ENCODE data around the gene ETV5.
A peak's percentile ranks its signal among the peaks of the same experiment; 100 is the strongest.

The ETV5 gene

DNA sequence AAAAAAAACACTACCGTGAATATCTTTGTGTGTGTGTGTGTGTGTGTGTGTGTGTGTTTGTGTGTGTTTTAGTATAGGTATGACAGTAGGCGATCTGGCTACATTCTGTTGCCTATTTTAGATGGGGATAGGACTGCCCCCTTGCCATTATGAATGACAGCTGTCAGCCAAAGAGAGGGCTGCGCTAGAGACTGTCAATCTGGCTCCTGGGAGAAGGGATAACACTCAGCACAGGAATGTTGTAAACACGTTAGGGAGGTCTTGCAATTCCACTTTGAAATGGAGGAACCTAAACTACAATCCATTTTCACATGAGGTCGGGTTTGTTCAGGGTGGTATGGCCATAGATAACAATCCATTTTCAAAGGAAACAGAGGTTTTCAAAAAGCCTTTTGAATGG is 14.1 kb upstream of the ETV5 start:
- DNase-seq (ENCODE audit: low spot score), result no peak

DNA sequence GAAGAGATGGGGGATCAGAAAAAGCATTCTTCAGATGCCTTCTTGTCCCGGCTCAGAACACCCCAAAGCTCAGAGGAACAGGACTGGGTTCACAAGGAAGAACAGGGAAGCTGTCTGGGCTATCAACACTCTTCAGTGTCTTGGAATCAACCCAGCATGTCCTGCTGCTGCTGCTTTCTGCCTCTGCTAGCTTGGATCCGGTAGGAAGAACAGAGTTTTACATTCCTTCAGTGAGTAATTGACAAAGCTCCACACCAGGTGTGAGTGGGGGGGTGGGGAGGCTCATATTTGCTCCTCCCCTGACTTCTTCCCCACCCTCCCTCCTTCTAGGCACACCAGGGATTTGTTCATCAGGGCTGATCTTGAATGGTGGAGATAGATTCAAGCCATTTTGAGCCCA is 13.1 kb upstream of the ETV5 start:
- DNase-seq (ENCODE audit: low spot score), result no peak

DNA sequence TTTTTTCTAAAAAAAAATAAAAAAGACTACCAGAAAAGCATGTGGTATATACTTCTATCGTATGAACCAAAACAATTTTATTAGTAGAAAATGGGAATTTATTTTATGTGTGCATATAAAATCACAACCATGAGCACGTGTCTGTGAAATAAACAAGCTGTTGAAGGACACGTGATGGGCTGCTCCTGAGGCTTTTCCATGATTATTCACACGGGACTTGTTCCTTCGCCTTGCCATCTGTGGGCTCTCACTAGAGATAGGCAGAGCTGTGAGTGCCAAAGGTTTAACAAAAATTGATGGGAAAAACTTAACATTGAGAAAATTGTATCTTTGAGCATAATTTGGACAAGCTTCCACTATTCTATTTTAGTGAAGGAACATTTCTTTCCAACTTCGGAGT is 12.4 kb upstream of the ETV5 start:
- no peak for DNase-seq (ENCODE audit: low spot score)

DNA sequence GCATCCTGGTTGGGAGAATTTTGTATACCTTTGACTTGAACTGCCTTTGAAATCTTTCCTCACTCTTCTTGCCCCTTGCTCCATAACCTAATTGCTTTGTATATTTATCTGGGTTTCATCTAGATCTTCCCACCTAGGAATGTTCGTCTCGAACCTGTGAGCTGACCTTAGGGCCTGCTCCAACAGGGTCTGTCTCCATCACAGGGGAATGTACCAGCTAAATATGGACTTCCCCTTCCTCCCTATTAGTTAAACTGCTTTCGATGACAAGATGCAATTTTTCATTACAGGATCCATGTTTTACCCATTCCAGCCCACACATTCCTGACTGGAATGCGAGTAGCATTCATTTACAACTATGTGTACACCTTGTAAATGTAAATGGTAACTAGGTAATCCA is 10.6 kb upstream of the ETV5 start:
- no peak for DNase-seq (ENCODE audit: low spot score)

DNA sequence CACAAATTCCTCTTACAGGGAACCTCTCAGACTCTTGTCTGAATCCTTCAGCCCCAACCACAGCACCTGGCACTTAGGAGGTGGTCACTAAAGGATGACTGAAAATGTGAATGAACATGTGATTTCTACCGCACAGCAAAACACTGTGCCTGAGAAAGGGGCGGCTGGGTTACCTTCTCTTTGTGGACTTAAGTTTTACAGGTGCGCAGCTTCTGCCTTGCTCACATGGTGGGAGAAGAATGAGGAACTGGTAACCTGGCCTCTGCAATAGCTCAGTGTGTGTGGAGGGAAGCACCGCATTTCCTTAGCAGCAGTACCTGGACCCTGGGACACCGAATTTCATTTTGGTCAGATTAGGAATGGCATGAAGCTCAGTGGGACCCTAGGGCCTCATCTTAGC is 9.8 kb upstream of the ETV5 start:
- no peak for DNase-seq (ENCODE audit: low spot score)

DNA sequence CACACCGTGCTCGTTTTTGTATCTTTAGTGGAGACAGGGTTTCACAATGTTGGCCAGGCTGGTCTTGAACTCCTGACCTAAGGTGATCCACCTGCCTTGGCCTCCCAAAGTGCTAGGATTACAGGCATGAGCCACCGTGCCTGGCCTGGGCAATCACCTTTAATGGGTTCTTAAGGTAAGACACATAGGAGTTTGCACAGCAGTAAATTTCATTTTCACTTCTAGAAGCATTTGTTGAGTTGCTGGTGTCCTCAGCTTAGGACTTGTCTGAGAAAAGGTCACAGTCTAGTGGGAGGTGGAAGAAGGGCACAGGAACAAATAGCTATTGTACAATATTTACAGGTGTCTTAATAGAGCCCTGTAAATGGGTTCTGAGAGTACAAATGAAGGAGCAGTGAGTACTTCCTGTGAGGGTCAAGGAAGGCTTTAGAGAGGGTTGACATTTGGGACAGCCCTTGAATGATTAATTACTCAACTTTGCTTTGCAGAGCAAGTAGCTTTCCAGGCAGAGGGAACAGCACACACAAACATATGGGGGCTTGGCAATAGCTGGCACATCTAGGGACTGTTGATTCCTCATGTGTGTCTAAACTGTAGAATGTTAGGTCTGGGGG is 8.7 kb upstream of the ETV5 start:
- DNase-seq (ENCODE audit: low spot score), result no peak

DNA sequence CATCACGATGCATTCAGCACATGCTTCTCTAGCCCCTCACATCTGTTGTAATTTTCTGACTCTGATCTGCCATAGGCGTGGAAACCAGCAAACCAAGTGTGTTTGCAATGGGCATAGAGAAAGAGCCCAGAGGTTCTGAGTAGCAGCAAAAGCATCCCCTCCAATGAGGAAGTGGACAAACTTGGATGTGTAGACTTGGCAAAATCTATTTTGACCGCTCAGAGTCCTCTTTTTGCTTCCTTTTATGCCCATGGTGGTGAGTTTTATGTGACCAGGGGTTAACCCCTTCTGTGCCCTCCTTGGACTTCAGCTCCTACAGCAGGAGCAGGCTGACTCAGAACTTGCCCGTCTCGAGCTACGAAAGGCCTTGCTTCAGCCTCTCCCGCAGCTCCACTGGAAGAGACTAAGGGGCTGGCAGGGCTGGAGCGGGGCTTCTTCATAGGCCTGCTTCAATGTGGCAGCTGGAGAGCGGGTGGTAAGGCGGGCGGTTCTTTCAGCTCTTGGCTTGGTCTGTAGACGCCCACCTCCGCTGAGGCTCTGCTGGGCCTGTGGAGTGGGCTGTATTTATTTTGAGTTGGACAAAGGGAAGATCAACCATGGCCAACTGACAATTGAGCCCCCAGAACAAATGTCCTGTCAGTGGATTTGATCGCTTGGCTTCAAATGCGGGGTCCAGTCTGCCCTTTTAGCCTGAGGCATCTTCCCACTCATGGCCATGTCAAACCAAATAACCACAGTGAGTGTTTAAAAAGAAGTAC is 6.5 kb upstream of the ETV5 start:
- DNase-seq (ENCODE audit: low spot score), result no peak

DNA sequence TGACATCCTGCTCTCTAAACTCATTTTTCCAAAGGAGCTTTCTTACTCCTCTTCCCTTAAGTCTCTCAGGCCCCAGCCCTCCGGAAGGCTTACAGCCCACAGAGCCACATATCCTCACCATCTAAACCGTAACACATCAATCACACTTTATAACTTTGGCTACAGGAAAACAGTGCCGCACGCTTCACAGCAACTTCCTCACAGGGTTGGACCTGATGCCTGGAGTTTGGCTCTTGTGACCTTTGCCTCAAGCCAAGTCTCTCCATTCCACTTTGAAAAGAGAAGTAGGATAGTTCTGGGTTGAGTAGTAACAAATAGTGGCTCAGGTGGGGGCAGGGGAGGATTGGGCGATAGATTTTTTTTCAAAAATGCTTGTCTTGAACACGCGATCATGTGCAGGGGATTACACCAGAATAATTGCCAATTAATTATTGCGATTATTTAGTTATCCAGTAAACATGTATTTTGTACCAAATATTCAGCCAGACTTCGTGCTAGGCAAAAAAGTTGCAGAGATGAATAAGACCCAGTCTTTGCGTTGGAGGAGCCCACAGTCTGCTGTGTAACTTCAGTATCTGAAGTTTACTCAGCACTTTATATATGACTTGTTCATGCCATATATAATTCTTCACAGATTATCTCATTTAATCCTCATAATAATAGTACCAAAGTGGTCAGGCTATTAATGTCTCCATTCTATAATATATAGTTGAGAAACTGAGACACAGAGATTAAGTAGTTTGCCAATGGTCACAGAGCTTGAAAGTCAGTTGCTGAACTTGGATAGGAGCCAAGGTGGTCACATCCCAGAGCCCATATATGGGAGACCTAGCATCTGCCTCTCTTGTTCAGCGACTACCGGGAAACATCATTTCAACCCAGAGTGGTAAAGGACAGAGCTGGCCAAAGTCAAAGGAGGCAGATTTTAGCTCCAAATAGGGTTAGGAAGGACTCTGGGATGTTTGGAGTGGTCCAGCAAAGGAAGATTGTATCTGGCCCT is 2.4 kb upstream of the ETV5 start:
- DNase-seq (ENCODE audit: low spot score), result no peak

DNA sequence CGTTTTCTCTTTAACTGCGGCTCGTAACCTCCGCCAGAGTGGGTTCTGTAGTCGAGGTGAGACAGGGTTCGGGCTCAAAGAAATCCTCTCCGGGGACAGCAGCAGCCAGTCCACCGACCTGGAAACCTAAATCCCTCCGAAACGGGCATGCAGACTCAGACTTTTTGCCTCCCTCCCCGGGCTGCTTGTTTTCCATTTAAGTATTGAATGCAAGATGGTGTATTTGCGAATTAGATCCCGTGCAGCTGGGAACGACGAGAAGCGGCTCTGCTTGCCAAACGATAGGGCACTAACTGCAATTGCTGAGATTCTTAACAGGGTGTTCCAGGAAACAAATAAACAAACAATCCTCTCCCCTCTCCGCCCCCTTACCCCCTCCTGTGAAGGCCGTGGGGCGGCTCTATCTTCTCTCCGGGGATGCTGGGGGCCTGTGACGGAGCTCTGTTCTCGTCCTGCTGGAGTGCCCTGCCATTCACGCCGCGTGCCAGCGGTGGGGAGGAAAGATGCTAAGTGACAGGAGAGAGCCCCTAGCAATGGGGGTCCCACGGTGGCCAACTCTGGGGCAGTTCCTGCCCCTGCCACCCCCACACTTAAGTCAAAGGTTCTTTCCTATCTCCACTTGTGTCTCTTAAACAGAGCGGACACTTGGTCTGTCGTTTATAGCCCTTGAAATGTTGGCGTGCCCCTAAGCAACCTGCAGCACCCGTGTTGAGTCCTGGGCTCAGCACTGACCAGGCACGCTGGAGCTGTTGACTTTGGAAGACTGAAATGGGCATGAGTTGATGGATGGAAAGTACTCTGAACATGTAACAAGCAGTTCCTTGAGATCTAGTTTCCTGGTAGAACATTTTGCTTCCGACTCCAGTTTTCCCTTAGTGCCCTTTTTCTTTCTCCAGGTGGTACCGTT is 1.3 kb upstream of the ETV5 start:
- peak; percentile 51 for DNase-seq (ENCODE audit: low spot score)

DNA sequence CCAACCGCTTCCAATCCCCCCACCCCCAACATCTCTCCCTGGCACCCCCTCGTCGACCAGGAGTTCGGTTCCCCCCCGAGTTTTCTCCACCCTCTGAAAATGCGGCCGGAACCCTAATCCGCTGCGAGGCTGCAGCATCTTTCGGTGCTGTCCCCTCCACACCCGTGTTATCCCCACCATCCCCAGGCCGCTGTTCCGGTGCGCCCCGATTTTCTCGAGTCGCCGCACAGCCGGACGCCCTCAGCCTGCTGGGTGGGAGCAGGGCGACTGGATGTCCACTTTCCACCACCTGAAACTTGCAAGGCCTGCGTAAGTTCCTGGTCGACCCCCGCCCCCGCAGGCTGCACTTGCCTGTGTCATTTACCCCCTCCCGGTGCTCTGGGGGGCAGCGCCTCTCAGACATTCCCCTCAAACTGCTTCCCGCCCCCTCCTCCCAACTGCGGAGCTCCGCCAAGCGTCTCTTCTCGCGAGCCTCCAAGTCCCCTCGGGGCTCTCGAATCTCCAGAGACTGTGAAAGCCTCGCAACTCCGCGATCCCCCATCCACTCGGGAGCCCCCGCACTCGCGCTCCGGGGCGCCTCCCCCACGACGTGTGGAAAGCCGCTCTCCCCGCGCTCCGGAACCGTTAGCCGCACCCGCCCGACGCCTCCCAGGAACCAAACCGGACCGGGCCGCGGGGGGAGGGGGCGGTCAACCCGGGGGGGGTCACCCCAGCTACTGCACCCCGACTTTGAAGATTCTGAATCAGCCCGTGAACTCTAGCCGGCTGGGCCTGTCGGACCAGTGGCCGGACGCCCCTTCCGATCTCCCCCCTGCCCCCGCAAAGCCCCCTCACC is 566 bp downstream of the ETV5 start:
- DNase-seq (ENCODE audit: low spot score), result peak; percentile 80

DNA sequence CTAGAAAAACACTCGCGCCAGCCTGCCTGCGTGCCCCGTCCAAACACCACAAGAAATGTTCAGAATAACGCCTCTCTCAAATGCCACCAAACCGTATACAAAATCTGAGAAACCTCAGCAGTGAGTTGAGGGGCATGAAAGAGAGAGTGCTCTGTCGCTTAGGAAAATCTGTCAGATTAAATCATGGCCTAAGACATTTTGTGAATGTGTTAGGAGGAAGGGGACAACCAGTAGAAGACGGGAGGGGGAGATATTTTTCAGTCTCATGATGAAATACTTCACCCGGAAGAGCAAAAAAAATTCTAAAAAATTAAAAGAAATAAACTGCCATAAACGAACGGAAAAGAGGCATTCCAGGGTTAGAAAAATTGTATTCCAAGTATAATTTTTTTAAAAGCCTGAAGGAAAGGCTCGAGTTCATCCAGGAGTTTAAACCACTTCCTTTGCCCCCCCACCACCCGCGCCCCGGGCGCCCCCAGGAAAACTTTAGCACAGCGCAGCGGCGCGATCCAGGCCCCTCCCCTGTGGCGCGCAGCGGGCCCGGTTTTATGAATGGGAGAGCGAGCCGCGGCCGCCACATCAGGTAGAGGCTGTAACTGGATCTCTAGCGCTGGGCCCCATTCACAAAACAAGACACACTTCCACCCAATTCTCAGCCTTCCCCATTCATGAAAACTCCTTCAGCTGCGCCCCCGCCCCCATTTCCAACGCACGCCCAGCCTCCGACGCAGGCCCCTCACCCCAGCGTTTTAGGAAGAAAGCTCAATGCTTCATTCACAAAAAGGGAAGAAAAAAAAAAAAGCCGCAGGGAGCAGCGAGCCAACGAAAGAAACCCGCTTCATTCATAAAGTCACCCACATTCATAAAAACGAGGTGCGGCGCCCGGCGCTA is 1.4 kb downstream of the ETV5 start:
- DNase-seq (ENCODE audit: low spot score), result peak; percentile 60

DNA sequence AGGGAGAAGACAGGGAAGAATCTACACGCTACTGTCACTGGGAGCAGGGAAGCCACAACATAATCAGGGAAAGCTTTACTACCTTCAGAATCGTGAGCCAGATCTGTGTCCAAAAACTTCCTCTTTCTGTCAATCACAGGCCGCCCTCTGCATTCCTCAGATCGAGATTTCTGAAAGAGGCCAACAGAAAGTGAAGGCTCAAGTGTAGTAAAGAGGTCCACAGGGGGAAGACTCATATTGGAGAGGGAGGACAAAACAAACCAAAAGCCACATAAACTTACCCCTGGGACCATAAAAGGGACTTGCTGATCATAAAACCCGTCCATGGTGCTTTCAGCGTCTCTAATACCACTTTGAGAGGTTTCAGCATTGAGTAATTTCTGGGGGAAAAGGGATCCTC is 3.3 kb downstream of the ETV5 start:
- no peak for DNase-seq (ENCODE audit: low spot score)

DNA sequence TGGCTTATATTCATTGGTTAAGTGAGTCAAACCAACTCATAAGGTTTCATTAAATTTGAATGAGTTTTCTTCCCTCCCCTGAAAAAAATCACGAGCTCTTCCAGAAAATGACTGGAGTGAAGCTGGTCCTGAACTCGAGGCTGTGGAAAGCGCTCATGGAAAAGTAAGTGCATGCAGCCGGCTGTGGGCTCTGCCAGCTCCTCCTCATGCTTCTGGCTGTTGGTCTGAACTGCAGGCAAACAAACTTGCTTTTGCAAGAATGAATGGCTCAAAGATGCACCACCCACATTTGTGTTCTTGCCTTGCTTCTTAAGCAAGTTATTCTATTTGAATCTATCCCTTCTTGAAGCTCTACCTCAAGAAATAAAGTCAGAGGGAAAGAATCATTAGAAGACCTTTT is 6.2 kb downstream of the ETV5 start:
- no peak for DNase-seq (ENCODE audit: low spot score)

DNA sequence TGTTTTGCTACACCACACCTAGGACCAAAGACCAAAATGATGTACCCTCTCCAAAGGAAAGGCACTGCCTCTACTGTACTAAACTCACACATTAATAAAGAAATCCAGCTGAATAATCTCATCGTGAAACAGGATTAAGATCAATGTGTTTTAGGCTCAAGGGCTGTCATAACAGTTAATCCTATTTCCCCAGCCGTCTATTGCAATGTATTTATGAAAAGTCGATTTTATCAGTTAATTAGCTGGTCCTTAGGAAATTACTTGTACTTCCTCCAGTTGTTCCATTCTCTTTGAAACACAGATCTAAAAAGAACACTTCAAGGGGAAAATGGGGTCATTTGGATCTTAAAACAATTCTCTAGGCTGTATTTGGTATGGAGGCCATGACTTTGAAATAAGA is 8.5 kb downstream of the ETV5 start:
- no peak for DNase-seq (ENCODE audit: low spot score)

DNA sequence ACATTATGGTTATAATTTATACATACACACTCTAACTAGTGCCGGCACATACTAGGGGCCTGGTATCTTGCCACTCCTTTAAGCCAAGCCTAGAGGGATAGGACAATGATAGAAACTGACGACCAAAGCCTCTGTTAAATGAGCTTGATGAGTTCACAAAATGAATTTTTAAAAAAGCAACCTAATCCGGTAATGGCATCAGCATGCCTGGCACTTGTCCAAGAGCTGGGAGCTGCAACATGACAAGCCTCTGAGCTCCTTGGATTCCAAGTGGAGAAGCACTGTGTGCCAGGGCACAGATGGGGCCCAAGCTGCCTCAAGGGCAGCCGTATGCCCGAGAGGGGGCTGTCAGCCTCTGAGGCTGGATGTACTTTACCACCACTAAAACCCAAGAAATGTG is 9.7 kb downstream of the ETV5 start:
- peak; percentile 71 for DNase-seq (ENCODE audit: low spot score)

DNA sequence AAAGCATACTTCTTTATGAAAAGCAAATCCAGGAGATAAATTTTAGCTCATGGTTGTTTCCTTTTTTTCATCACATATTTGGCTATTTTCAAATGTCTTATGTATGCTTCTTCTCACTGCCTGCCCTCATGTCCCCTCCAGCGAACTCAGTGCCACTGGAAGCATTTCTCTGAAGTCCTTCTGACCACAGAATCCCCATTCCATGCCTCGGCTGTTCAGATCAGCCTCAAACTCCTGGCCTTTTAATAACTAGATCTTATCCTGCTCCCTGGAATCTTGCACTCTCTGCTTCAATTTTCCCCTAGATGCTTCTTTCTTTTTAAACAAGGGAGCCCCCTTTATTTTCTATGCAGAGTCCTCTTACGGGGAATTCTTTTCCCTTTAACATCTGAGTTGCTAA is 10.1 kb downstream of the ETV5 start:
- no peak for DNase-seq (ENCODE audit: low spot score)

DNA sequence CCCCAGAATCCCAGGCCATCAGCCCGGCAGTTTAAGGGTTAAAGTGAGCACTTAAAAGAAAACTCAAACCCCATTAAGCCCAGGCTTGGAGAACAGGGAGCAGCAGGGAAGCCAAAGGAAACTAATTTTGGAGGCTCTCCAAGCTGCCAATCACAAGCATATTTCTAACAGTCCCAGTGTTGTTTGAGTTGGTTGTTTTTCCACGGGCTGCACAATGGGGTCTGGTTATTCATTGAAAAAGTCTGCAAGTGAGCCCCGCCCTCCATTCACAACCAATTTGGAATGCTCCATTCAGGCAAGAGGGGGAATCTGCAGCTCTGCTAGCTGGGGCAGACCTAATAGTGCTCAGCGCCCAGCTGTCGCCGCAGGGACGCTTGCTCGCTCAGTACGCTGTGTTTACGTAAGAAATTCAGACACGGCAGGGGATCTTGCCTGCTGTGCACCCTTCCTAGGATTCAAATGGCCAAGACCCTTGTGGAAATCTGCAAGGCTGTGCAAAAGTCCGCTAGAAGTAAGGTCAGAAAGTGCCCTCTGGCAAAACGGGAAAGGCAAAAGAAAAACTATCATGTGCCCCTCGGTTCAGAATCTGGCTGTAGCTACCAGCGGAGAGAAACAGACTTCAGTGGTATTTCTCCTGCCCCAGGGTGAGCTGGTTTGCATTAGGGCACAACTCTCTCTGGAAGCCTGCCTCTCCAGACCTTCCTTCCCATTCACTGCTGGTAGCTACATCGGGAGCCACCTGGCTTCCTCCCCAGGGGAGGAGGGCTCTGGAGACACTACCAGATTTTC is 11.0 kb downstream of the ETV5 start:
- peak; percentile 80 for DNase-seq (ENCODE audit: low spot score)

DNA sequence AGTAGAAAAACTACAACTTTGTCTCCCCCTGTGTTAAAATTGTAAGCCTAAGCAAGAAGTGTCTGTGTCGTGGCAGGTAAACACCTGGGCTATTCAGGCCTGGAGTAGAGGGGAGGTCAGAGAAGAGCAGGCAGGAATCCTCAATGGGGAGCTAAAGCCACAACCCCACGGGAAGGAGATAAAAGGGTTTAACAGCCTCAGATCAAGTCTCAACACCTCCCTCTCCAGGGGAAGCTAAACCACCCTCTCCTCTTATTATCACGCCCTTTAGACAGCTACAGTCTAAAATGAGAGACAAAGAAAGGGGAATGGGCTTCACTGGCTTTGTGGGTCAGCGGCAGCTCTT is 11.6 kb downstream of the ETV5 start:
- DNase-seq (ENCODE audit: low spot score), result no peak

DNA sequence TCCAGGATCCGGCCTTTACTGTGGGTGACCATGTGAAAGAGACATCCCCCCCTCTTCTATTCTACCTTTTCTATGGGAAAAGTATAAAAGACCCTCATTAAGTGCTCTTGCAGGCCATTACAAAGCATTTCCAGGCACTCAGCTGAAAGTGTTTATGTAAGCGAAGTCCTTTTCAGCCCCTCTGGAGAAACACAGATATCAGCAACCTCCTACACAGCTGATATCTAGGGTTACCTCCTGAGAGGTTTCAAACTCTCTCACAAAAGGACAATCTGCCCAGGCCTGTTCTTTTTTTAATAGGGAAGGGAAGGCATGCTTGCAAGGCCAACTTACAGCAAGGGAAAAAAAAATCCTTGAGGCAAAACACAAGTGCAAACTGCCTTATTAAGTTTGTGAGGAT is 12.6 kb downstream of the ETV5 start:
- no peak for DNase-seq (ENCODE audit: low spot score)
